Tibial nerve (tissue), 4 donors: ENCODE results near the gene ARMC12.

Experiments used
- EP300 ChIP-seq, 2 donors: sonication (generic); formaldehyde crosslinking; IDR thresholded peaks; one replicate each; pipeline ENCODE4 v1.6.1; 2017; ENCODE audit warnings: antibody characterized with exemption in 2 of 2, mild to moderate bottlenecking in 1 of 2
- POLR2A ChIP-seq, 2 donors: fragments of 450-650 bp; IDR thresholded peaks; one replicate each; pipeline ENCODE4 v1.6.1; 2017; ENCODE audit warnings: antibody characterized with exemption in 2 of 2, mild to moderate bottlenecking in 2 of 2, moderate library complexity in 2 of 2
- TF ChIP-seq, protein P1 (sequence below), 5 experiments: fragments of 200-600 bp in 3 of 5; fragments of 450-650 bp in 2 of 5; sonication (generic) in 3 of 5; IDR thresholded peaks; one replicate each; pipeline ENCODE4 v1.5.1; 2016 to 2019; ENCODE audit warnings: antibody characterized with exemption in 5 of 5, mild to moderate bottlenecking in 3 of 5, moderate library complexity in 2 of 5

DNA sequence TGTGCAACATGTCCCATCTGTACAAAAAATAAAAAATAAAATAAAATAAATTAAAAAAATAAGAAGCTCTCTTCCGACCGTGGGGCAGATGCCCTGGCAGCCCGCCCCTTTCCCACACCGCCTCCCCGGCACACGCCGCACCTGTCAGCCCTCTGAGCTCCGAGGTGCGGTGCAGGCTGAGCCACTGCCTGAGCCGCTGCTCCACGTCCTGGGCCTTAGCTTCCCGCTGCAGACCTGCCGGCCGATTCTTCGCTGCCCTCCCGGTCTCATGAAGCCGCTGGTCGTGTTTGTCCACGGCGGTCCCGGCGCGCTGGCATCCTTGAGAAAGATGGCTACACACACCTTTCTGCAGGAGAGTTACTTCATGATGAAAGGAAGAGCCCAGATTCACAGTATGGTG, 28.9 kb downstream of the ARMC12 start:
- TF ChIP-seq, protein P1, sequence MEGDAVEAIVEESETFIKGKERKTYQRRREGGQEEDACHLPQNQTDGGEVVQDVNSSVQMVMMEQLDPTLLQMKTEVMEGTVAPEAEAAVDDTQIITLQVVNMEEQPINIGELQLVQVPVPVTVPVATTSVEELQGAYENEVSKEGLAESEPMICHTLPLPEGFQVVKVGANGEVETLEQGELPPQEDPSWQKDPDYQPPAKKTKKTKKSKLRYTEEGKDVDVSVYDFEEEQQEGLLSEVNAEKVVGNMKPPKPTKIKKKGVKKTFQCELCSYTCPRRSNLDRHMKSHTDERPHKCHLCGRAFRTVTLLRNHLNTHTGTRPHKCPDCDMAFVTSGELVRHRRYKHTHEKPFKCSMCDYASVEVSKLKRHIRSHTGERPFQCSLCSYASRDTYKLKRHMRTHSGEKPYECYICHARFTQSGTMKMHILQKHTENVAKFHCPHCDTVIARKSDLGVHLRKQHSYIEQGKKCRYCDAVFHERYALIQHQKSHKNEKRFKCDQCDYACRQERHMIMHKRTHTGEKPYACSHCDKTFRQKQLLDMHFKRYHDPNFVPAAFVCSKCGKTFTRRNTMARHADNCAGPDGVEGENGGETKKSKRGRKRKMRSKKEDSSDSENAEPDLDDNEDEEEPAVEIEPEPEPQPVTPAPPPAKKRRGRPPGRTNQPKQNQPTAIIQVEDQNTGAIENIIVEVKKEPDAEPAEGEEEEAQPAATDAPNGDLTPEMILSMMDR (IDR thresholded peaks at IDR 0.05): no peak
- TF ChIP-seq POLR2A (IDR thresholded peaks at IDR 0.05) (no peak), EP300 (IDR thresholded peaks at IDR 0.05) (no peak)
